ENCODE measurements around the gene CELSR1. TPM values are rescaled to one million over a fixed set of nuclear protein-coding genes. Genes with fewer than 3 reads are reported as not detected.
A peak's percentile ranks its signal among the peaks of the same experiment; 100 is the strongest.

CELSR1 gene
- total RNA-seq, 3 donors from 2014 or later = 1.9 to 4.2 (median 2.5) TPM

DNA sequence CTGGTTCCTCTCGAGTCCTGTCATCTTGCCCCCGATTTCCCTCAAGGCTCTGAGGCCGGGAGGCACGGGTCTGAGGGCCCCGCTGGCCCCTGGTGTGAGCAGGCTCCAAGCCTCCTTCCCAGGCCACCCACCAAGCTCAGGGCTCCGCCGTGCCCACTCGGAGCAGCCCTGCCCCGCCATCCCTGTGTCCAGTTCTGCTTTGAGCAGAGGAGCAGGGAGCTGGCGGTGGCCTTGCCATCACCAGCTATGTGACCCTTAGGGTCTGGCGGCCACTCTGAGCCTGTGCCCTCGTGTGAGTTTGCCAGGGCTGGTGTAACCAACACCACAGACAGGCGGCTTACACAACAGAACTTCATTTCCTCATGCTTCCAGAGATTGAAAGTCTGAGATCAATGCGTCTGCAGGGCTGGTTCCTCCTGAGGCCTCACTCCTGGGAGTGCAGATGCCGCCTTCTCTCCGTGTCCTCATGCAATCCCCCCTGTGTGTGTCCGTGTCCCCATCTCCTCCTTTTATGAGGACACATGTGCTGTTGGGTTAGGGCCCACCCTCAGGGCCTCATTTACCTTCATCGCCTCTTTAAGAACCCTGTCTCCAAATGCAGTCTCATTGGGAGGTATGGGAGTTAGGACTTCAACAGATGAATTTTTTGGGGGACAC is 36.5 kb upstream of the CELSR1 start:
- DNase-seq (peak in 2 of 3 donors; percentile 44 to 53), ATAC-seq (no peak)
- Histone ChIP-seq H3K36me3 (ENCODE audit: low read depth) (no peaks in the 10 kb centered on the region), H3K9me3 (peaks cover 14% of the 10 kb centered on the region), H3K4me1 (ENCODE audit: low read depth) (peaks cover 33% of the 10 kb centered on the region), H3K4me3 (no peak overlapping the region)
- intact Hi-C loops (cut with DNase I, micrococcal nuclease) = no loop called here
- TF ChIP-seq, protein P1, sequence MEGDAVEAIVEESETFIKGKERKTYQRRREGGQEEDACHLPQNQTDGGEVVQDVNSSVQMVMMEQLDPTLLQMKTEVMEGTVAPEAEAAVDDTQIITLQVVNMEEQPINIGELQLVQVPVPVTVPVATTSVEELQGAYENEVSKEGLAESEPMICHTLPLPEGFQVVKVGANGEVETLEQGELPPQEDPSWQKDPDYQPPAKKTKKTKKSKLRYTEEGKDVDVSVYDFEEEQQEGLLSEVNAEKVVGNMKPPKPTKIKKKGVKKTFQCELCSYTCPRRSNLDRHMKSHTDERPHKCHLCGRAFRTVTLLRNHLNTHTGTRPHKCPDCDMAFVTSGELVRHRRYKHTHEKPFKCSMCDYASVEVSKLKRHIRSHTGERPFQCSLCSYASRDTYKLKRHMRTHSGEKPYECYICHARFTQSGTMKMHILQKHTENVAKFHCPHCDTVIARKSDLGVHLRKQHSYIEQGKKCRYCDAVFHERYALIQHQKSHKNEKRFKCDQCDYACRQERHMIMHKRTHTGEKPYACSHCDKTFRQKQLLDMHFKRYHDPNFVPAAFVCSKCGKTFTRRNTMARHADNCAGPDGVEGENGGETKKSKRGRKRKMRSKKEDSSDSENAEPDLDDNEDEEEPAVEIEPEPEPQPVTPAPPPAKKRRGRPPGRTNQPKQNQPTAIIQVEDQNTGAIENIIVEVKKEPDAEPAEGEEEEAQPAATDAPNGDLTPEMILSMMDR (IDR thresholded peaks at IDR 0.05) = no peak

DNA sequence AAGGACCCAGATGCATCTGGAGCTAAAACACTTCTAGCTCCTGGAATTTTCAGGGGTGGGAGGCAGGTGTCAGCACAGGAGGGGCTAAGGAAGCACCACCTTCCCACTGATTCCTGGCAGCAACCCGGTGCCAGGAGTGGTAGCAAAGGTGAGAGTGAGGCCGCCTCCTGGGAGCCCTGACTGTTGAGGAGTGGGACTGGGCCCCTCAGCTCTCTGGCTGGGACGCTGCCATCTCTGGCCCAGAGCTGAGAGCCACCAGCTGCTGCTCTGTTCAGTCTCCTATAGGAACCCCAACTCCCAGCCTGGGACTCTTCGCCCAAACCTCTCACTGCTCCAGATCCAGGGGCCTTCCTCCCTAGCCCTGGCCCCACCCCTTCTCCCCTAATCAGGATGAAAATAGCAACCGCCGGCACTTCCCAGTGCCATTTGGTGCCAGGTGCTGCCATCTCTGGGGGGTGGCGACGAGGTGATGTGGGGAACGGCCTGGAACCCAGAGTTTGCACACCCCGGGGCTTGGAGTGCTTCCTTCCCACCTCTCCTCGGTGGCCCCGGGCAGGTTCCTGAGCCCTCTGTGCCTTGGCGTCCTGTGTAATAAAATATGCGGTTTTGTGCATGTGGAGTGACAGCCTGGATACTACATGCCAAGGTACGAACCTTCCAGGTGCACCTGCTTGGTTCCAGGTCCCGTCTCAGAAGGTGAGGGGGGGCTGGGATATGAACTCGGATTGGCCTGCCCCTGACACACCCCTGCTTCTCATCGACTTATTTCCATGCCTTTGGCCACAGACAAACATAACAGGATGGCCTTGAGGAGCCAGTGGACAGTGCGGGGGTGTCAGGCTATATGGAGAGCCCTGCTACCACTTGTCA is 35.7 kb upstream of the CELSR1 start:
- TF ChIP-seq, protein P1 (IDR thresholded peaks at IDR 0.05) = no peak
- DNase-seq (peak in 1 of 3 donors; percentile 31), ATAC-seq (no peak)
- H3K4me3 ChIP-seq = no peak overlapping the region
- H3K9me3 ChIP-seq = peaks cover 14% of the 10 kb centered on the region
- H3K36me3 ChIP-seq (ENCODE audit: low read depth) = no peaks in the 10 kb centered on the region
- peaks cover 25% of the 10 kb centered on the region for H3K4me1 ChIP-seq (ENCODE audit: low read depth)
- intact Hi-C loops (cut with DNase I, micrococcal nuclease) = no loop called here

DNA sequence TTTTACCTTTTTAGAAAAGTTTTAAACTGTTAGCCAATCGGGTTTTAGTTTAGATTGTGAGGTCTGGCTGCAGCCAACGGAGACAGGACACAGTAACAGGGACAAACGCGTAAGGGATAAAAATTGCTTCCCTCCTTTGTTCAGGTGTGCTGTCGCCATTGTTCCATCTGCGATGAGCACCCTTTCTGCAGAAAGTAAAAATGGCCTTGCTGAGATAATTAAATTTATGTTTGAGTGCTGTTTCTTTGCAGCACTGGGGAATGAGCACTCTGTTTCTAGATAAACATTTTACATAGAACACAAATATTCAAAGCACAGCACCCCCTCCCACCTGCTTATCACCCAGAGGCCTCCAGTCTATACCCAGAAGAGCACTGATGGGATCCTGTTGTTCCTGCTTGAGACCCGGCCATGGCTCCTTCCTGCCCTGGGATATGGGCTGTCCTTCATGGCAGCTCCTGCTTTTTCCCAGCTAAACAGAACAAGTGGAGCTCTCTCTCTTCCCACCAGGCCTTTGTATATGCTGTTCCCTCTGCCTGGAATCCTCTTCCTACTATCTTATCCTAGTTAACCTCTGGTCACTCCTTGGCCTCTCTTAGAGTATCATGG is 34.3 kb upstream of the CELSR1 start:
- TF ChIP-seq, protein P1 (IDR thresholded peaks at IDR 0.05) = no peak
- H3K4me3 ChIP-seq = no peak overlapping the region
- DNase-seq = no peak
- peaks cover 14% of the 10 kb centered on the region for H3K9me3 ChIP-seq
- ATAC-seq = no peak
- intact Hi-C loops (cut with DNase I, micrococcal nuclease) = no loop called here
- H3K36me3 ChIP-seq (ENCODE audit: low read depth) = no peaks in the 10 kb centered on the region
- H3K4me1 ChIP-seq (ENCODE audit: low read depth) = peaks cover 23% of the 10 kb centered on the region

DNA sequence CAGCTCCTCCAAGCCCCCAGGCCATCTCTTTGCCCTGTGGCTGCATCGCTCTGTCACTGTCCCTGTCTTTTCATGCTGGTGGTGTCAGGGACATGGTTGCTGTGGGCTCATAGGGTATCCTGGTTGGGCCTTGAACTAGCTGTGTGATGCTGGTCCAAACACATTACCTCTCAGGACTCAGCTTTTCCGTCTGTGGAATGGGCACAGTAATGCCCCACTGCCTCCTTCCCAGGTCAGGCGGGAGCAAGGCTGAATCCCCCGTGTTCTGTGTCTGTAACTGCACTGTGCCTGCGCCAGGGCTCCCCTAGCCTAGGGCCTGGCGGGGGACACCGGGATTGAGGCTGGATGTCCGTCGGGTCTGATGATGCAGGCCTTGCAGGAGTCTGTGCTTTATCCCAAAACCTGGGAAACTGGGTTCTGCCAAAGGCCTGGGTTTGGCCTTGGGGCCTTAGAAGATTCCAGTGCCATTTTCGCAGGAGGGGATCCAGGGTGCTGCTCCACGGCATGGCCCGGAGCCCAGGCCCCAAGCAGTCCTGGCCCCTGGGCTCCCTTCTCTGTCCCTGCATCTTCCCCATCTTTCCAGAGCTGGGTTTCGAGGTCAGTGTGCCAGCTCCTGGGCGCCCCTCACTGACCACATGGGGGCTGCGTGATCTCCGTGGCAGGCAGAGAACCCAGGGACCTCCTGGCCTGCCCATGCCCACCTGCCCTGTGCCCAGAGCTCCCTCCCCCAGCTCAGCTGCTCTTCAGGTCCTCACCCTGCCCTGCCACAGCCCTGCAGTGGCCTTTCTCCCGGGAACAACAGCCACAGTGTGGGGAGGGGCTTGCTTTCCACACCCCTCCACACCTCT is 32.7 kb upstream of the CELSR1 start:
- Histone ChIP-seq H3K36me3 (ENCODE audit: low read depth) (no peaks in the 10 kb centered on the region), H3K4me3 (no peak overlapping the region), H3K4me1 (ENCODE audit: low read depth) (peaks cover 9% of the 10 kb centered on the region), H3K9me3 (peaks cover 14% of the 10 kb centered on the region)
- intact Hi-C loops (cut with DNase I, micrococcal nuclease) = no loop called here
- DNase-seq = no peak
- TF ChIP-seq, protein P1 (IDR thresholded peaks at IDR 0.05) = no peak
- no peak for ATAC-seq
